Endodermal cell (in vitro differentiated cells): ENCODE measurements around the gene DNMT3A. TPM values are rescaled to one million over a fixed set of nuclear protein-coding genes. Genes with fewer than 3 reads are reported as not detected.

Source experiments
- DNase-seq: peaks from one replicate; pipeline ENCODE4 v3.0.0-alpha.2; 2017
- H3K27ac ChIP-seq: 2 replicates; pipeline ENCODE4 v1.5.1; 2013; ENCODE audit warnings: mild to moderate bottlenecking, low read depth, low read length, moderate library complexity
- H3K27me3 ChIP-seq: 2 replicates; pipeline ENCODE4 v1.6.1; 2013; ENCODE audit warnings: mild to moderate bottlenecking, low read length, moderate library complexity; ENCODE audit not compliant: insufficient read depth, control insufficient read depth, poor library complexity, severe bottlenecking
- H3K36me3 ChIP-seq: 2 replicates; pipeline ENCODE4 v1.7.0; 2013; ENCODE audit warnings: mild to moderate bottlenecking, low read length, moderate library complexity; ENCODE audit not compliant: control insufficient read depth, insufficient read depth
- H3K4me1 ChIP-seq: one replicate; pipeline ENCODE4 v1.7.0; 2013; ENCODE audit warnings: low read length; ENCODE audit not compliant: control insufficient read depth, insufficient read depth
- H3K4me3 ChIP-seq: 2 replicates; pipeline ENCODE4 v1.5.1; 2013; ENCODE audit warnings: mild to moderate bottlenecking, low read length, moderate library complexity
- H3K9ac ChIP-seq: 2 replicates; pipeline ENCODE4 v1.6.1; 2013; ENCODE audit warnings: mild to moderate bottlenecking, low read length, moderate library complexity; ENCODE audit not compliant: poor library complexity, severe bottlenecking; ENCODE audit errors: extremely low read depth
- H3K9me3 ChIP-seq: 2 replicates; pipeline ENCODE4 v1.6.1; 2013; ENCODE audit warnings: mild to moderate bottlenecking, low read length, moderate library complexity; ENCODE audit not compliant: control insufficient read depth
- H3K27ac Mint-ChIP-seq: 2 replicates; pipeline ENCODE4 v1.8.0; 2020; ENCODE audit warnings: mixed read lengths
- H3K27me3 Mint-ChIP-seq: 2 replicates; pipeline ENCODE4 v1.8.0; 2021; ENCODE audit warnings: mild to moderate bottlenecking, mixed read lengths; ENCODE audit not compliant: insufficient read depth
- H3K36me3 Mint-ChIP-seq: 2 replicates; pipeline ENCODE4 v1.8.0; 2020; ENCODE audit warnings: low read depth, mixed read lengths
- H3K4me1 Mint-ChIP-seq: 2 replicates; pipeline ENCODE4 v1.8.0; 2020; ENCODE audit warnings: mixed read lengths
- H3K4me3 Mint-ChIP-seq: 2 replicates; pipeline ENCODE4 v1.8.0; 2020; ENCODE audit warnings: mild to moderate bottlenecking, moderate library complexity, mixed read lengths
- H3K9me3 Mint-ChIP-seq: 2 replicates; pipeline ENCODE4 v1.8.0; 2020; ENCODE audit warnings: mild to moderate bottlenecking, mixed read lengths
- WGBS, 2 experiments: methylation state at CpG; one replicate each; pipeline versions ENCODE4 v1.1.5 to v1.1.7; 2013; ENCODE audit warnings: missing lambda C conversion rate in 2 of 2, mixed read lengths in 1 of 2; ENCODE audit not compliant: insufficient coverage in 1 of 2, insufficient read length in 1 of 2; 5-methylcytosine and 5-hydroxymethylcytosine counted together
- total RNA-seq, 2 donors: library from RNA; stranded (reverse); fragmentation: NEBNext Ultra II Directional in 1 of 2; extraction: Animal tissue kit (Norgen Biotek cat#: 25700) in 1 of 2; gene quantifications; 2 replicates in 1 of 2; 3 replicates in 1 of 2; pipeline ENCODE4 v1.2.1, GENCODE V29; 2021
- TF ChIP-seq, protein P1 (sequence below): fragments of 200-600 bp; sonication (generic); conservative IDR thresholded peaks from 2 replicates; pipeline ENCODE4 v1.5.0; 2021; ENCODE audit warnings: antibody characterized with exemption, mild to moderate bottlenecking

The DNMT3A gene
- total RNA-seq, 2 donors from 2014 or later: 124 to 139 TPM

GRCh38 chr2:25340181-25340921, 1.4 kb downstream of the DNMT3A start:
- Mint-ChIP-seq H3K36me3 (no peaks in the 10 kb centered on the region), H3K27me3 (peaks cover 25% of the 10 kb centered on the region), H3K27ac (no peak overlapping the region), H3K4me3 (peak overlapping the region; percentile 62), H3K4me1 (peaks cover 12% of the 10 kb centered on the region), H3K9me3 (no peaks in the 10 kb centered on the region)
- no peak for DNase-seq
- 10 to 12% methylated on average over 10 to 73 of the region's 73 CpGs for WGBS, 2 experiments
- Histone ChIP-seq H3K4me3 (no peak overlapping the region), H3K27ac (no peak overlapping the region), H3K27me3 (peaks cover 16% of the 10 kb centered on the region), H3K9me3 (no peaks in the 10 kb centered on the region), H3K9ac (no peak overlapping the region), H3K4me1 (peaks cover 10% of the 10 kb centered on the region), H3K36me3 (no peaks in the 10 kb centered on the region)
- TF ChIP-seq, protein P1, sequence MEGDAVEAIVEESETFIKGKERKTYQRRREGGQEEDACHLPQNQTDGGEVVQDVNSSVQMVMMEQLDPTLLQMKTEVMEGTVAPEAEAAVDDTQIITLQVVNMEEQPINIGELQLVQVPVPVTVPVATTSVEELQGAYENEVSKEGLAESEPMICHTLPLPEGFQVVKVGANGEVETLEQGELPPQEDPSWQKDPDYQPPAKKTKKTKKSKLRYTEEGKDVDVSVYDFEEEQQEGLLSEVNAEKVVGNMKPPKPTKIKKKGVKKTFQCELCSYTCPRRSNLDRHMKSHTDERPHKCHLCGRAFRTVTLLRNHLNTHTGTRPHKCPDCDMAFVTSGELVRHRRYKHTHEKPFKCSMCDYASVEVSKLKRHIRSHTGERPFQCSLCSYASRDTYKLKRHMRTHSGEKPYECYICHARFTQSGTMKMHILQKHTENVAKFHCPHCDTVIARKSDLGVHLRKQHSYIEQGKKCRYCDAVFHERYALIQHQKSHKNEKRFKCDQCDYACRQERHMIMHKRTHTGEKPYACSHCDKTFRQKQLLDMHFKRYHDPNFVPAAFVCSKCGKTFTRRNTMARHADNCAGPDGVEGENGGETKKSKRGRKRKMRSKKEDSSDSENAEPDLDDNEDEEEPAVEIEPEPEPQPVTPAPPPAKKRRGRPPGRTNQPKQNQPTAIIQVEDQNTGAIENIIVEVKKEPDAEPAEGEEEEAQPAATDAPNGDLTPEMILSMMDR: no peak

DNA sequence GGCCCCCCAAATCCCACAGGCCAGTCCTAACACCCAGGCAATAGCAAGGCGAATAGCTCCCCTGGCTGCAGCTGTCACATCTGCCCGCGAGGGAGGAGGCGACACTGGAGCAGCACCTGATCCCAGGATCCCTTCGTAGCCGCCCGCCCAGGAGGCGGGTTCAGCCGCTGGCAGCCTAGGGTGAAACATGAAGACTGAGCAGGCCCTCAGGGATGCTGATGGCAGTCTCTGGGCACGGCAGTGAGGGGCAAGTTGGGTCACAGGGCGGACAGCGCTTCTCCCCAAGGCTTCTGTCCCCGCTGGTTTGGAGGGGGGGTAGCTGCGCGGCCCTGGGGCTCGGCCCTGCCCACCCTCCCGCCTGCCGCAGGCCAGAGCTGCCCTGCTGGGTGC, 1.9 kb downstream of the DNMT3A start:
- H3K4me1 ChIP-seq: peaks cover 10% of the 10 kb centered on the region
- no peak overlapping the region for H3K4me3 ChIP-seq
- H3K4me3 Mint-ChIP-seq: peak overlapping the region; percentile 62
- peak; percentile 87 for DNase-seq
- H3K9me3 Mint-ChIP-seq: no peaks in the 10 kb centered on the region
- no peak overlapping the region for H3K9ac ChIP-seq
- TF ChIP-seq, protein P1: peak; percentile 47
- H3K27ac ChIP-seq: no peak overlapping the region
- H3K4me1 Mint-ChIP-seq: peaks cover 12% of the 10 kb centered on the region
- WGBS, 2 experiments: 60 to 73% methylated on average over 5 to 18 of the region's 18 CpGs
- no peaks in the 10 kb centered on the region for H3K9me3 ChIP-seq
- H3K27me3 ChIP-seq: peaks cover 16% of the 10 kb centered on the region
- no peaks in the 10 kb centered on the region for H3K36me3 Mint-ChIP-seq
- H3K27me3 Mint-ChIP-seq: peaks cover 20% of the 10 kb centered on the region
- no peaks in the 10 kb centered on the region for H3K36me3 ChIP-seq
- no peak overlapping the region for H3K27ac Mint-ChIP-seq

- Histone ChIP-seq H3K27ac (no peak overlapping the region), H3K4me1 (peaks cover 10% of the 10 kb centered on the region), H3K36me3 (no peaks in the 10 kb centered on the region), H3K9ac (no peak overlapping the region), H3K27me3 (peaks cover 16% of the 10 kb centered on the region), H3K4me3 (no peak overlapping the region), H3K9me3 (no peaks in the 10 kb centered on the region)
- no peak for DNase-seq
- TF ChIP-seq, protein P1: no peak
- H3K27me3 Mint-ChIP-seq: peaks cover 16% of the 10 kb centered on the region
- H3K36me3 Mint-ChIP-seq: no peaks in the 10 kb centered on the region
- WGBS, 2 experiments: 76 to 88% methylated on average over 4 to 8 of the region's 8 CpGs
- peak overlapping the region; percentile 62 for H3K4me3 Mint-ChIP-seq
- H3K4me1 Mint-ChIP-seq: peaks cover 12% of the 10 kb centered on the region
- no peak overlapping the region for H3K27ac Mint-ChIP-seq
- H3K9me3 Mint-ChIP-seq: no peaks in the 10 kb centered on the region
Measured at GRCh38 chr2:25339211-25339674, 2.5 kb downstream of the DNMT3A start.
